HepG2 (cell line): ENCODE measurements around the gene SAA2. TPM values are rescaled to one million over a fixed set of nuclear protein-coding genes. Genes with fewer than 3 reads are reported as not detected.

Experiments used
- ADNP ChIP-seq: sonication (generic); formaldehyde crosslinking; IDR thresholded peaks from 2 replicates; pipeline ENCODE4 v1.4.0; 2020; ENCODE audit warnings: missing genetic modification reagents
- CEBPB ChIP-seq: IDR thresholded peaks from 2 replicates; pipeline ENCODE4 v1.6.1; 2011; ENCODE audit warnings: low read depth, low read length, improper control_type of control experiment, borderline replicate concordance
- FOSL2 ChIP-seq: sonication (generic); formaldehyde crosslinking; IDR thresholded peaks from 2 replicates; pipeline ENCODE4 v1.4.0; 2020; ENCODE audit warnings: missing genetic modification reagents
- GLI4 ChIP-seq: sonication (generic); formaldehyde crosslinking; IDR thresholded peaks from 2 replicates; pipeline ENCODE4 v1.5.1; 2020; ENCODE audit warnings: missing genetic modification reagents, mild to moderate bottlenecking, moderate library complexity, borderline replicate concordance
- NR2F6 ChIP-seq, 2 experiments: IDR thresholded peaks; 2 replicates each; pipeline ENCODE4 v1.6.1; 2016; ENCODE audit warnings: antibody characterized with exemption in 1 of 2, mild to moderate bottlenecking in 1 of 2
- PHB2 ChIP-seq: fragments of 450-650 bp; IDR thresholded peaks from 2 replicates; pipeline ENCODE4 v1.6.1; 2018; ENCODE audit not compliant: partially characterized antibody
- POLR2AphosphoS5 ChIP-seq: IDR thresholded peaks from 2 replicates; pipeline ENCODE4 v1.6.1; 2012; ENCODE audit warnings: low read depth, low read length
- THAP9 ChIP-seq: sonication (generic); formaldehyde crosslinking; IDR thresholded peaks from 2 replicates; pipeline ENCODE4; 2020; ENCODE audit warnings: missing genetic modification reagents, mild to moderate bottlenecking, borderline replicate concordance
- ZFP36L1 ChIP-seq: sonication (generic); formaldehyde crosslinking; IDR thresholded peaks from 2 replicates; pipeline ENCODE4 v1.8.0; 2022; ENCODE audit warnings: mild to moderate bottlenecking, missing genetic modification reagents, moderate library complexity
- ZMYM4 ChIP-seq: sonication (generic); formaldehyde crosslinking; IDR thresholded peaks from 2 replicates; pipeline ENCODE4 v1.8.1; 2023; ENCODE audit warnings: mild to moderate bottlenecking, missing genetic modification reagents
- ZNF142 ChIP-seq: sonication (generic); formaldehyde crosslinking; IDR thresholded peaks from 2 replicates; pipeline ENCODE4 v1.4.0; 2020; ENCODE audit warnings: missing genetic modification reagents
- ZNF331 ChIP-seq: sonication (generic); formaldehyde crosslinking; IDR thresholded peaks from 2 replicates; pipeline ENCODE4 v1.4.0; 2020; ENCODE audit warnings: missing genetic modification reagents
- ZNF496 ChIP-seq: sonication (generic); formaldehyde crosslinking; IDR thresholded peaks from 2 replicates; pipeline ENCODE4 v1.8.1; 2023; ENCODE audit warnings: mild to moderate bottlenecking, moderate library complexity, missing genetic modification reagents; ENCODE audit not compliant: insufficient replicate concordance
- polyA plus RNA-seq, 8 experiments: library from polyadenylated mRNA; depleted of rRNA in 3 of 8; stranded (reverse) in 7 of 8; unstranded in 1 of 8; fragments of >200 nt; fragmentation: Illumina TruSeq in 4 of 8; extraction: Trizol in 4 of 8; gene quantifications; 2 replicates each; pipeline versions ENCODE4 v1.2.1 to v1.2.3, GENCODE V29; 2011 to 2016; ENCODE audit warnings: low read depth in 4 of 8, missing spikeins in 1 of 8, mixed read lengths in 1 of 8; ENCODE audit not compliant: insufficient read depth in 1 of 8
- total RNA-seq, 5 experiments: library from RNA; depleted of rRNA; stranded (reverse); fragments of >200 nt; fragmentation: Illumina TruSeq; extraction: Trizol; gene quantifications; 2 replicates each; pipeline ENCODE4 v1.2.3, GENCODE V29; 2016; ENCODE audit warnings: low read depth in 1 of 5
- TF ChIP-seq, protein P1 (sequence below): sonication (generic); formaldehyde crosslinking; IDR thresholded peaks from 2 replicates; pipeline ENCODE4 v1.9.0; 2022; ENCODE audit warnings: missing genetic modification reagents, mild to moderate bottlenecking, borderline replicate concordance
- TF ChIP-seq, protein P2 (sequence below): sonication (generic); formaldehyde crosslinking; IDR thresholded peaks from 2 replicates; pipeline ENCODE4 v1.4.0; 2020; ENCODE audit warnings: missing genetic modification reagents
- TF ChIP-seq, protein P3 (sequence below): sonication (generic); formaldehyde crosslinking; IDR thresholded peaks from 2 replicates; pipeline ENCODE4 v1.4.0; 2020; ENCODE audit warnings: mild to moderate bottlenecking, missing genetic modification reagents

Gene SAA2
- total and polyA plus RNA-seq, 2 of the 13 experiments (the other 11 are each of a cell fraction or from before 2014, with no cell fraction given): 0.27 TPM; not detected in 1

DNA sequence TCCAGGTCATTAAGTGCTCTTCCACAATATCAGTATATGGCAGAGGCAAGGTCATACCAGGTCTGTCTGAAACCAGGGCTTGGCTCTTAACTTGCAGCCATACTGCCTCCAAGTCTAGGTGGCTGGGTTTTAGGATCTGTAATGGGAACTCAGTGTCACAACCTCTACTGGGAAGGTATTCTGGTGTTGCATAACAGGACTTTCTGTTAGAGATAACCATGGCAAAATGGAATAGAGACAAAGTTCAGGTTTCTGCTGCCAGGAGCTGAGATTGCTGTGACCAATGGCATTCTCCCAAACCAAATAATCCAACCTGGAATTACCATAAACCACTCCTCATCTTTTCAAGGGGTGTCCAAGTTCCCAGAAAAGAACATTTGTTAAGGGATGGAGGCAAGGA, 10.8 kb upstream of the SAA2 start (continued):
- TF ChIP-seq ZNF142: no peak
- TF ChIP-seq ZMYM4 (CRISPR knock-in tag): peak; percentile 60
- TF ChIP-seq, protein P1, sequence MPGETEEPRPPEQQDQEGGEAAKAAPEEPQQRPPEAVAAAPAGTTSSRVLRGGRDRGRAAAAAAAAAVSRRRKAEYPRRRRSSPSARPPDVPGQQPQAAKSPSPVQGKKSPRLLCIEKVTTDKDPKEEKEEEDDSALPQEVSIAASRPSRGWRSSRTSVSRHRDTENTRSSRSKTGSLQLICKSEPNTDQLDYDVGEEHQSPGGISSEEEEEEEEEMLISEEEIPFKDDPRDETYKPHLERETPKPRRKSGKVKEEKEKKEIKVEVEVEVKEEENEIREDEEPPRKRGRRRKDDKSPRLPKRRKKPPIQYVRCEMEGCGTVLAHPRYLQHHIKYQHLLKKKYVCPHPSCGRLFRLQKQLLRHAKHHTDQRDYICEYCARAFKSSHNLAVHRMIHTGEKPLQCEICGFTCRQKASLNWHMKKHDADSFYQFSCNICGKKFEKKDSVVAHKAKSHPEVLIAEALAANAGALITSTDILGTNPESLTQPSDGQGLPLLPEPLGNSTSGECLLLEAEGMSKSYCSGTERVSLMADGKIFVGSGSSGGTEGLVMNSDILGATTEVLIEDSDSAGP (CRISPR knock-in tag): no peak
- peak; percentile 71 for TF ChIP-seq ZNF331 (CRISPR knock-in tag)
- TF ChIP-seq FOSL2 (CRISPR knock-in tag): no peak
- TF ChIP-seq PHB2: no peak
- peak; percentile 91 for TF ChIP-seq CEBPB
- no peak for TF ChIP-seq GLI4
- TF ChIP-seq ZFP36L1: no peak
- TF ChIP-seq ADNP (CRISPR knock-in tag): no peak
- no peak for TF ChIP-seq ZNF496
- peak; percentile 23; the same call in 1 of the 2 replicates for TF ChIP-seq NR2F6 (IDR thresholded peaks at IDR 0.05)
- 0 out of 2 replicates have a peak, but pooled peaks have one; percentile 20 for TF ChIP-seq NR2F6 (CRISPR knock-in tag; IDR thresholded peaks at IDR 0.05)
- TF ChIP-seq, protein P2, sequence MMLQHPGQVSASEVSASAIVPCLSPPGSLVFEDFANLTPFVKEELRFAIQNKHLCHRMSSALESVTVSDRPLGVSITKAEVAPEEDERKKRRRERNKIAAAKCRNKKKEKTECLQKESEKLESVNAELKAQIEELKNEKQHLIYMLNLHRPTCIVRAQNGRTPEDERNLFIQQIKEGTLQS (CRISPR knock-in tag): no peak
- TF ChIP-seq THAP9 (CRISPR knock-in tag): no peak
- TF ChIP-seq, protein P3, sequence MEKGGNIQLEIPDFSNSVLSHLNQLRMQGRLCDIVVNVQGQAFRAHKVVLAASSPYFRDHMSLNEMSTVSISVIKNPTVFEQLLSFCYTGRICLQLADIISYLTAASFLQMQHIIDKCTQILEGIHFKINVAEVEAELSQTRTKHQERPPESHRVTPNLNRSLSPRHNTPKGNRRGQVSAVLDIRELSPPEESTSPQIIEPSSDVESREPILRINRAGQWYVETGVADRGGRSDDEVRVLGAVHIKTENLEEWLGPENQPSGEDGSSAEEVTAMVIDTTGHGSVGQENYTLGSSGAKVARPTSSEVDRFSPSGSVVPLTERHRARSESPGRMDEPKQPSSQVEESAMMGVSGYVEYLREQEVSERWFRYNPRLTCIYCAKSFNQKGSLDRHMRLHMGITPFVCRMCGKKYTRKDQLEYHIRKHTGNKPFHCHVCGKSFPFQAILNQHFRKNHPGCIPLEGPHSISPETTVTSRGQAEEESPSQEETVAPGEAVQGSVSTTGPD (CRISPR knock-in tag): peak; percentile 59; the same call in 1 of the 2 replicates
- TF ChIP-seq POLR2AphosphoS5: no peak
